ENCODE results near the gene KCTD1. TPM values are rescaled to one million over a fixed set of nuclear protein-coding genes. Genes with fewer than 3 reads are reported as not detected.

Gene KCTD1
- total RNA-seq, 3 donors from 2014 or later = 8.5 to 14.7 (median 12.8) TPM

DNA sequence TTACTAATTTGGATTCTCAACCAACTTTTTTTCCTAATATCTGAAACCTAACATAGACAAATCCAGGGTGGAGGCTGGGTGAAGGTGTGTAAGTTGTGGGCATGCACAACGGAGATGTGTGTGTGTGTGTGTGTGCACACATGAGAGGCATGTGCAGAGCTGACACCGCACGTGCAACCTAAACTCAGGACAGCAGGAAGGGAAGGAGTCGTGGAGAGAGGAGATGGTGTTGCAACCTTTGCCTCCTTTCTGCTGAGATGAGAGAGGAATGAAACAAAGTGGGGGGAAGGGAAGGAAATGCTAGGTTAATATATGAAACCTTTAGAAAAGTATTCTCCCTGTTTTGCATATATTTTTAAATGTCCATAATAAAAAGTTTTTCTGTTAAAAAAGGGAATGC, 64.7 kb downstream of the KCTD1 start:
- Histone ChIP-seq H3K4me1 (ENCODE audit: low read depth) (no peaks in the 10 kb centered on the region), H3K4me3 (no peak overlapping the region), H3K36me3 (ENCODE audit: low read depth) (no peaks in the 10 kb centered on the region), H3K9me3 (no peaks in the 10 kb centered on the region)
- no peak for DNase-seq
- intact Hi-C loops (cut with DNase I, micrococcal nuclease) = no loop called here
- ATAC-seq = no peak
- TF ChIP-seq, protein P1, sequence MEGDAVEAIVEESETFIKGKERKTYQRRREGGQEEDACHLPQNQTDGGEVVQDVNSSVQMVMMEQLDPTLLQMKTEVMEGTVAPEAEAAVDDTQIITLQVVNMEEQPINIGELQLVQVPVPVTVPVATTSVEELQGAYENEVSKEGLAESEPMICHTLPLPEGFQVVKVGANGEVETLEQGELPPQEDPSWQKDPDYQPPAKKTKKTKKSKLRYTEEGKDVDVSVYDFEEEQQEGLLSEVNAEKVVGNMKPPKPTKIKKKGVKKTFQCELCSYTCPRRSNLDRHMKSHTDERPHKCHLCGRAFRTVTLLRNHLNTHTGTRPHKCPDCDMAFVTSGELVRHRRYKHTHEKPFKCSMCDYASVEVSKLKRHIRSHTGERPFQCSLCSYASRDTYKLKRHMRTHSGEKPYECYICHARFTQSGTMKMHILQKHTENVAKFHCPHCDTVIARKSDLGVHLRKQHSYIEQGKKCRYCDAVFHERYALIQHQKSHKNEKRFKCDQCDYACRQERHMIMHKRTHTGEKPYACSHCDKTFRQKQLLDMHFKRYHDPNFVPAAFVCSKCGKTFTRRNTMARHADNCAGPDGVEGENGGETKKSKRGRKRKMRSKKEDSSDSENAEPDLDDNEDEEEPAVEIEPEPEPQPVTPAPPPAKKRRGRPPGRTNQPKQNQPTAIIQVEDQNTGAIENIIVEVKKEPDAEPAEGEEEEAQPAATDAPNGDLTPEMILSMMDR (IDR thresholded peaks at IDR 0.05) = no peak

DNA sequence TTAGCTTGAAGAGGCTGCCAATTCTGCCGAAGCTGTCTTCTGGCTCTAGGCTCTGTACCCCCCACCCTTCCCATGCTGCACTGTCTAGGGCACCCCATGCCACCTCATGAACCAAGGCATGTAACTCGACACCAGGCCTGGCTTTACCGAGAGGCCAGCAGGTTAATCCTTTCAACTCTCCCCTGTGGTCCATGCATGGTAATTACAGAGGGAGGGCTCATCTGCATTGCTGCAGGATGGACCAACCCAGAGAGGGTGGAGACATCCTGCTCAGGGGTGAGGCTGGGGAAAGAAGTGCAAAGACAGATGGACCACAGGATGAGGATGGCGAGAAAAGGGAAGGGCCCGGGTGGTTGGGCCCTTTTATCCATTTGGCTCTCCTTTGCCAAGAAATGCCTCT, 65.8 kb downstream of the KCTD1 start:
- H3K9me3 ChIP-seq = no peaks in the 10 kb centered on the region
- intact Hi-C loops (cut with DNase I, micrococcal nuclease) = no loop called here
- H3K4me1 ChIP-seq (ENCODE audit: low read depth) = no peaks in the 10 kb centered on the region

DNA sequence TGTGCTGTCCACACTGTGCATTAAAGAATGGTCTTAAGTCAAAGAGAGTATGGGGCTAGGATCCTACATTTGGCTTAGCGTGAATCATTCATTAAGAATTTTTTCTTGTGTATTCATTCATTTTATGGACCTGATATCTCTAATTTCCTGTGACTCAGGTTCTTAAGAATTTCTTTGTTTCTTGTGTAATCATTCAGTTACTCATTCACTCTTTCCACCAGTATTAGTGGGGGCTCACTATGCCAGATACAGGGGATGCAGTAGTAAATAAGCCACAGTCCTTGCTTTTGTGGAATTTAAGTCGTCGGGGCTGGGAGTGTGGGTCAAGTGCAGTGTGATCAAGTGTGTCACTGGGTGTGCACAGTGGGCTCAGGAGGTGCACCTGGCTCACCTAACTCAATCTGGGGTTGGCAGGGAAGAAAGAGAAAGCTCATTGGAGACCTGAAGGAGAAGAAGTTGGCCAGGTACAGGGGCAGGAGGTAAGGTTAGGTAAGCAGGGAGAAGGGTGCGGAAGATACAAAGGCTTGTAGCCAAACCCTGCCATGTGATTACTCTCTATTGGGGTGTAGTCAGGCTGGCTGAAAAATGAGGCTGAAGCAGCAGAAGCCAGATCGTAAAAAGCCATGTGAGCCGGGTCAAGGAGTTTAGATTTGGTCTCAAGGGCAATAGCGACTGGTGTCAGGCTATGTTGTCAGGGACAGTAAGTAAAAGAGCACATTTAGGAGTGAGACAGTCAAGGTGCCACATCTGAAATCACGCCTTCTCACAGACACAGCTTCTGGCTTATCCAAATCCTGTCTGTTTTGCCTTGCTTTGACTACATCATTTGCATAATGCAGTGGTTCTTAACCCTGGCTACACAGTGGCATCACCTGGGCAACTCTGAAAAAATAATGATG, 67.2 kb downstream of the KCTD1 start:
- no peaks in the 10 kb centered on the region for H3K4me1 ChIP-seq (ENCODE audit: low read depth)
- H3K4me3 ChIP-seq = no peak overlapping the region
- intact Hi-C loops (cut with DNase I, micrococcal nuclease) = no loop called here
- ATAC-seq (no peak), DNase-seq (no peak)
- TF ChIP-seq, protein P1 (IDR thresholded peaks at IDR 0.05) = no peak
- no peaks in the 10 kb centered on the region for H3K36me3 ChIP-seq (ENCODE audit: low read depth)
- H3K9me3 ChIP-seq = no peaks in the 10 kb centered on the region

More for the DNA sequence above, 65.8 kb downstream of the KCTD1 start:
- Histone ChIP-seq H3K4me3 (no peak overlapping the region), H3K36me3 (ENCODE audit: low read depth) (no peaks in the 10 kb centered on the region)
- ATAC-seq (peak; percentile 12), DNase-seq (no peak)
- TF ChIP-seq, protein P1 (IDR thresholded peaks at IDR 0.05) = no peak

DNA sequence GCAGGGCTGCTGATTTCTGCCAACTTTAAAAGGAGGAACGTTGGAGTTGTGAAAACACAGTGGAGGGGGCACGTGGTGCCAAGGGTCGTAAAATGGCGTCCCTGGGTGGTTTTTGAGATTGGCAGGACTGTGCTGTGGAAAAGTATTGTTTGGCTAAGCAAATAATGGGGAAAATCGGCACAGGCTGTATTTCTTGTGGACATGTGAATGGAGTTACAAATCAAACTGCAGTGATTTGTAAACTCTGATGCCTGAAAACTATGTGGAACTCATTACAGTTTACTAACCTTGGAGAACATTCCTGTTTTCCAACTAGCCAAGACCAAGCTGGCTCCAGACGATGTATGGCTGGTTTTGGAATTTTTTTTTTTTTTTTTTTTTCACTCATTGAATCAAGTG, 68.7 kb downstream of the KCTD1 start:
- no peak for DNase-seq
- no peaks in the 10 kb centered on the region for H3K36me3 ChIP-seq (ENCODE audit: low read depth)
- intact Hi-C loops (cut with DNase I, micrococcal nuclease) = no loop called here
- no peak overlapping the region for H3K4me3 ChIP-seq
- H3K4me1 ChIP-seq (ENCODE audit: low read depth) = no peaks in the 10 kb centered on the region
- no peak for ATAC-seq
- H3K9me3 ChIP-seq = no peaks in the 10 kb centered on the region
- TF ChIP-seq, protein P1 (IDR thresholded peaks at IDR 0.05) = no peak

DNA sequence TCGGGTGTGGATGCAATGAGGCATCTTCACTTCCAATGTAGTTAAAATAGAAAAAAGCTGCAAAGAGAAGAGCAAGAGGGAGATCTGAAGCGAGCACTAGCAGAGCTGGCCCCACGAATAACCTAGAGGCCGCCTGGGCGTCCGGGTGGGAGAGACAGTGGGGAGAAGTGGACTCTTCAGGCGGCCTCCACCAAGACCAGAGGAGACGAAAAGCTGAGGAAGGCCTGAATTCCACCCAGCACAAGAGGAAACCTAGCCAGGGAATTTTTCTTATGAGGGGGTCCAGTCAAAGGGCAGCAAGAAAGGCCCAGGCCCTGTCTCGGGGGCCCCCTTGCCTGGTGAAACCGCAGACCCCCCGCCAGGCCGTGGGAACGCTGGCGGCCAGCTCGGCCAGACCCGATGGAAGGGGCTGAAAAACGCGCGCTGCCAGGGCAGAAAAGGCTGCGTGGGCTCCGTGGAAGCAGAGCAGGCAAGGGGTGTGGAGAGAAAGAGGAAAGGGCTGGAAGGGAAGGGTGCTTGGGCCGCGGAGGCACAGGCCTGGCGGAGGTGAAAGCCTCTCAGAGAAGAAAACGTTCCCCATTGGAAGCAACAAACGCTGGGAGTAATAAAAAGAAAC, 69.2 kb downstream of the KCTD1 start:
- intact Hi-C loops (cut with DNase I, micrococcal nuclease) = no loop called here
- H3K4me1 ChIP-seq (ENCODE audit: low read depth) = no peaks in the 10 kb centered on the region
- no peak overlapping the region for H3K4me3 ChIP-seq
- ATAC-seq (no peak), DNase-seq (no peak)
- TF ChIP-seq, protein P1 (IDR thresholded peaks at IDR 0.05) = no peak
- H3K9me3 ChIP-seq = no peaks in the 10 kb centered on the region
- no peaks in the 10 kb centered on the region for H3K36me3 ChIP-seq (ENCODE audit: low read depth)

All from mucosa of descending colon (tissue), 3 donors.